HG03342 (cell line): Measurements from ENCODE around the gene STON1.
"Not testable (repeated sequence)": the region's sequence is repeated elsewhere in the genome, so short reads cannot be mapped to it uniquely, and the experiment has no call there.

ENCODE experiments used
- ATAC-seq: cut with Tn5 transposase; IDR thresholded peaks from one replicate; pipeline ENCODE4 v1.9.1; 2021; ENCODE audit warnings: mild to moderate bottlenecking, moderate library complexity; ENCODE audit not compliant: unreplicated experiment

The STON1 gene

GRCh38 chr2:48614581-48614980 lies 84.6 kb downstream of the STON1 start:
- ATAC-seq = not testable (repeated sequence)

- ATAC-seq = no peak
These were observed 87.7 kb downstream of the STON1 start, which contains the start of gene GTF2A1L for GRCh38 chr2:48617618-48618017. Gene GTF2A1L, plus strand, starts transcription at chr2:48617856. Its CDS starts 19 bp downstream, at chr2:48617875.

GRCh38 chr2:48619526-48619925 lies 89.6 kb downstream of the STON1 start:
- ATAC-seq = no peak

- no peak for ATAC-seq
These were observed 90.7 kb downstream of the STON1 start for GRCh38 chr2:48620604-48621003.

- not testable (repeated sequence) for ATAC-seq
These were observed 92.7 kb downstream of the STON1 start for GRCh38 chr2:48622691-48623090.

GRCh38 chr2:48624696-48625095 lies 94.7 kb downstream of the STON1 start:
- no peak for ATAC-seq

- ATAC-seq = no peak
These were observed 96.1 kb downstream of the STON1 start for GRCh38 chr2:48626047-48626446.

GRCh38 chr2:48633143-48633542 lies 103.2 kb downstream of the STON1 start:
- ATAC-seq = no peak

GRCh38 chr2:48635786-48636185 lies 105.8 kb downstream of the STON1 start:
- ATAC-seq = no peak

GRCh38 chr2:48638261-48638660 lies 108.3 kb downstream of the STON1 start:
- ATAC-seq = no peak
